HCT116 (cell line): ENCODE data around the gene RBM19.

Experiments used
- EGR1 ChIP-seq: IDR thresholded peaks from 2 replicates; pipeline ENCODE4 v1.6.1; 2012; ENCODE audit warnings: low read depth
- EZH2 ChIP-seq: fragments of 200-600 bp; sonication (generic); IDR thresholded peaks from 2 replicates; pipeline ENCODE4 v1.6.1; 2017; ENCODE audit warnings: antibody characterized with exemption, mixed run types
- EZH2phosphoT487 ChIP-seq: fragments of 200-600 bp; IDR thresholded peaks from 2 replicates; pipeline ENCODE4 v1.6.1; 2018; ENCODE audit warnings: antibody characterized with exemption, borderline replicate concordance
- POLR2A ChIP-seq: IDR thresholded peaks from 2 replicates; pipeline ENCODE4 v1.7.0; 2011; ENCODE audit warnings: borderline replicate concordance; ENCODE audit not compliant: insufficient read depth, insufficient read length; ENCODE audit errors: extremely low read depth
- RAD21 ChIP-seq: IDR thresholded peaks from 2 replicates; pipeline ENCODE4 v1.6.1; 2012; ENCODE audit warnings: low read depth, mild to moderate bottlenecking
- SIN3A ChIP-seq: IDR thresholded peaks from 2 replicates; pipeline ENCODE4 v1.6.1; 2012; ENCODE audit warnings: low read depth
- SP1 ChIP-seq: IDR thresholded peaks from 2 replicates; pipeline ENCODE4 v1.6.1; 2012; ENCODE audit warnings: low read depth
- TF ChIP-seq, protein P1 (sequence below), 3 experiments: fragments of 200-600 bp in 1 of 3; sonication (generic) in 1 of 3; IDR thresholded peaks in 2 of 3; conservative IDR thresholded peaks in 1 of 3; 2 replicates each; pipeline ENCODE4 v1.5.1; 2012 to 2017; ENCODE audit warnings: low read depth in 2 of 3, low read length in 2 of 3, antibody characterized with exemption in 1 of 3, borderline replicate concordance in 1 of 3, control low read depth in 1 of 3, mild to moderate bottlenecking in 1 of 3, mixed read lengths in 1 of 3, mixed run types in 1 of 3, moderate library complexity in 1 of 3; ENCODE audit not compliant: insufficient read depth in 1 of 3
- TF ChIP-seq, protein P2 (sequence below): IDR thresholded peaks from 2 replicates; pipeline ENCODE4 v1.6.1; 2011; ENCODE audit warnings: mild to moderate bottlenecking, low read length, moderate library complexity; ENCODE audit not compliant: insufficient replicate concordance; ENCODE audit errors: extremely low read depth

GRCh38 chr12:113805673-113806072 is 160.5 kb downstream of the RBM19 start:
- TF ChIP-seq POLR2A (no peak), SP1 (no peak), EZH2 (no peak), EGR1 (no peak), EZH2phosphoT487 (no peak), RAD21 (no peak), SIN3A (no peak)
- TF ChIP-seq, protein P1, sequence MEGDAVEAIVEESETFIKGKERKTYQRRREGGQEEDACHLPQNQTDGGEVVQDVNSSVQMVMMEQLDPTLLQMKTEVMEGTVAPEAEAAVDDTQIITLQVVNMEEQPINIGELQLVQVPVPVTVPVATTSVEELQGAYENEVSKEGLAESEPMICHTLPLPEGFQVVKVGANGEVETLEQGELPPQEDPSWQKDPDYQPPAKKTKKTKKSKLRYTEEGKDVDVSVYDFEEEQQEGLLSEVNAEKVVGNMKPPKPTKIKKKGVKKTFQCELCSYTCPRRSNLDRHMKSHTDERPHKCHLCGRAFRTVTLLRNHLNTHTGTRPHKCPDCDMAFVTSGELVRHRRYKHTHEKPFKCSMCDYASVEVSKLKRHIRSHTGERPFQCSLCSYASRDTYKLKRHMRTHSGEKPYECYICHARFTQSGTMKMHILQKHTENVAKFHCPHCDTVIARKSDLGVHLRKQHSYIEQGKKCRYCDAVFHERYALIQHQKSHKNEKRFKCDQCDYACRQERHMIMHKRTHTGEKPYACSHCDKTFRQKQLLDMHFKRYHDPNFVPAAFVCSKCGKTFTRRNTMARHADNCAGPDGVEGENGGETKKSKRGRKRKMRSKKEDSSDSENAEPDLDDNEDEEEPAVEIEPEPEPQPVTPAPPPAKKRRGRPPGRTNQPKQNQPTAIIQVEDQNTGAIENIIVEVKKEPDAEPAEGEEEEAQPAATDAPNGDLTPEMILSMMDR (IDR thresholded peaks at IDR 0.05 in 2 of 3, conservative IDR thresholded peaks at IDR 0.05 in 1 of 3; ENCODE audit: borderline replicate concordance in 1 of 3, insufficient read depth in 1 of 3, low read depth in 2 of 3, low read length in 2 of 3) = no peak
- TF ChIP-seq, protein P2, sequence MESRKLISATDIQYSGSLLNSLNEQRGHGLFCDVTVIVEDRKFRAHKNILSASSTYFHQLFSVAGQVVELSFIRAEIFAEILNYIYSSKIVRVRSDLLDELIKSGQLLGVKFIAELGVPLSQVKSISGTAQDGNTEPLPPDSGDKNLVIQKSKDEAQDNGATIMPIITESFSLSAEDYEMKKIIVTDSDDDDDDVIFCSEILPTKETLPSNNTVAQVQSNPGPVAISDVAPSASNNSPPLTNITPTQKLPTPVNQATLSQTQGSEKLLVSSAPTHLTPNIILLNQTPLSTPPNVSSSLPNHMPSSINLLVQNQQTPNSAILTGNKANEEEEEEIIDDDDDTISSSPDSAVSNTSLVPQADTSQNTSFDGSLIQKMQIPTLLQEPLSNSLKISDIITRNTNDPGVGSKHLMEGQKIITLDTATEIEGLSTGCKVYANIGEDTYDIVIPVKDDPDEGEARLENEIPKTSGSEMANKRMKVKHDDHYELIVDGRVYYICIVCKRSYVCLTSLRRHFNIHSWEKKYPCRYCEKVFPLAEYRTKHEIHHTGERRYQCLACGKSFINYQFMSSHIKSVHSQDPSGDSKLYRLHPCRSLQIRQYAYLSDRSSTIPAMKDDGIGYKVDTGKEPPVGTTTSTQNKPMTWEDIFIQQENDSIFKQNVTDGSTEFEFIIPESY = no peak
